Fibroblast of lung (primary cell): ENCODE results near the gene DCLRE1B. TPM values are rescaled to one million over a fixed set of nuclear protein-coding genes. Genes with fewer than 3 reads are reported as not detected.

ENCODE experiments used
- DNase-seq, 2 donors: peaks; one replicate each; pipeline versions ENCODE4 v3.0.0 to v3.0.0-alpha.2; 2010; ENCODE audit warnings: low read depth in 2 of 2
- H2AFZ ChIP-seq: 2 replicates; pipeline ENCODE4 v1.5.1; 2012; ENCODE audit warnings: low read length, control low read depth, inconsistent platforms
- H3K27ac ChIP-seq: 2 replicates; pipeline ENCODE4 v1.5.1; 2011; ENCODE audit warnings: low read length, control low read depth; ENCODE audit not compliant: insufficient read depth
- H3K27me3 ChIP-seq: 2 replicates; pipeline ENCODE4 v1.5.1; 2011; ENCODE audit warnings: mild to moderate bottlenecking, low read length; ENCODE audit not compliant: control insufficient read depth, insufficient read depth
- H3K36me3 ChIP-seq: 2 replicates; pipeline ENCODE4 v1.5.1; 2011; ENCODE audit warnings: low read length; ENCODE audit not compliant: control insufficient read depth, insufficient read depth
- H3K4me1 ChIP-seq: 2 replicates; pipeline ENCODE4 v1.5.1; 2011; ENCODE audit warnings: low read length; ENCODE audit not compliant: control insufficient read depth, insufficient read depth; ENCODE audit errors: extremely low read depth
- H3K4me2 ChIP-seq: 2 replicates; pipeline ENCODE4 v1.5.1; 2011; ENCODE audit warnings: low read length, control low read depth; ENCODE audit not compliant: insufficient read depth; ENCODE audit errors: extremely low read depth
- H3K4me3 ChIP-seq, 4 experiments: fragments of 200-600 bp in 1 of 4; sonication (generic) in 1 of 4; replicated peaks in 1 of 4; 2 replicates each; pipeline ENCODE4 v1.5.1; 2011 to 2016; ENCODE audit warnings: low read length in 4 of 4, low read depth in 3 of 4, mild to moderate bottlenecking in 3 of 4, control low read depth in 2 of 4, inconsistent platforms in 1 of 4, mixed read lengths in 1 of 4; ENCODE audit not compliant: insufficient read depth in 1 of 4; ENCODE audit errors: control extremely low read depth in 1 of 4
- H3K79me2 ChIP-seq: 2 replicates; pipeline ENCODE4 v1.5.1; 2012; ENCODE audit warnings: mild to moderate bottlenecking, low read length, inconsistent platforms; ENCODE audit not compliant: control insufficient read depth, insufficient read depth
- H3K9ac ChIP-seq: 2 replicates; pipeline ENCODE4 v1.5.1; 2011; ENCODE audit warnings: mild to moderate bottlenecking, low read length, control low read depth; ENCODE audit not compliant: insufficient read depth
- H3K9me3 ChIP-seq: 2 replicates; pipeline ENCODE4 v1.5.1; 2012; ENCODE audit warnings: low read depth, low read length; ENCODE audit not compliant: control insufficient read depth, insufficient read depth
- H4K20me1 ChIP-seq: 2 replicates; pipeline ENCODE4 v1.5.1; 2011; ENCODE audit warnings: low read length; ENCODE audit not compliant: control insufficient read depth, insufficient read depth; ENCODE audit errors: extremely low read depth
- CTCF ChIP-seq, 2 donors: IDR thresholded peaks in 1 of 2; conservative IDR thresholded peaks in 1 of 2; 1 replicate in 1 of 2; 2 replicates in 1 of 2; pipeline ENCODE4 v1.5.1; 2011 to 2012; ENCODE audit warnings: low read length in 2 of 2, control low read depth in 1 of 2, inconsistent platforms in 1 of 2, low read depth in 1 of 2, mild to moderate bottlenecking in 1 of 2
- EZH2 ChIP-seq: IDR thresholded peaks from 2 replicates; pipeline ENCODE4 v1.5.1; 2012; ENCODE audit warnings: low read length, control low read depth, mild to moderate bottlenecking; ENCODE audit errors: missing control alignments
- polyA plus RNA-seq, 2 donors: library from polyadenylated mRNA; depleted of rRNA in 1 of 2; stranded (reverse) in 1 of 2; unstranded in 1 of 2; fragments of >200 nt; gene quantifications; 2 replicates each; pipeline ENCODE4 v1.2.1, GENCODE V29; 2011 to 2012; ENCODE audit warnings: missing spikeins in 1 of 2
- total RNA-seq: library from RNA; depleted of rRNA; stranded (reverse); fragments of >200 nt; gene quantifications from 2 replicates; pipeline ENCODE4 v1.2.1, GENCODE V29; 2014

DCLRE1B gene
- total and polyA plus RNA-seq, 2 donors (not counting 1 experiment from before 2014, with no cell fraction given): 0.66 to 3.4 TPM

GRCh38 chr1:113918243-113918642, 13.1 kb downstream of the DCLRE1B start:
- Histone ChIP-seq H3K4me3 (no peak overlapping the region), H3K27me3 (no peaks in the 10 kb centered on the region), H2AFZ (no peak overlapping the region), H3K4me2 (no peak overlapping the region), H3K9ac (no peak overlapping the region), H3K27ac (no peak overlapping the region), H3K36me3 (no peaks in the 10 kb centered on the region), H3K4me1 (peaks cover 3% of the 10 kb centered on the region), H3K79me2 (no peaks in the 10 kb centered on the region), H4K20me1 (no peaks in the 10 kb centered on the region), H3K9me3 (no peaks in the 10 kb centered on the region)
- no peak for DNase-seq
- TF ChIP-seq EZH2 (no peak), CTCF (conservative IDR thresholded peaks at IDR 0.05 in 1 of 2, IDR thresholded peaks at IDR 0.05 in 1 of 2; ENCODE audit: low read depth in 1 of 2, low read length in 2 of 2) (no peak)

- Histone ChIP-seq H3K36me3 (no peaks in the 10 kb centered on the region), H3K4me1 (no peaks in the 10 kb centered on the region), H3K9ac (no peak overlapping the region), H3K4me2 (no peak overlapping the region), H3K4me3 (no peak overlapping the region), H3K27me3 (no peaks in the 10 kb centered on the region), H3K27ac (no peak overlapping the region), H2AFZ (no peak overlapping the region), H4K20me1 (no peaks in the 10 kb centered on the region), H3K9me3 (no peaks in the 10 kb centered on the region), H3K79me2 (no peaks in the 10 kb centered on the region)
- DNase-seq: no peak
- no peak for TF ChIP-seq CTCF (conservative IDR thresholded peaks at IDR 0.05 in 1 of 2, IDR thresholded peaks at IDR 0.05 in 1 of 2; ENCODE audit: low read depth in 1 of 2, low read length in 2 of 2)
- no peak for TF ChIP-seq EZH2
These were observed 17.8 kb downstream of the DCLRE1B start for GRCh38 chr1:113922957-113923356.

GRCh38 chr1:113924473-113924872, 19.3 kb downstream of the DCLRE1B start:
- Histone ChIP-seq H3K4me3 (no peak overlapping the region), H3K4me2 (no peak overlapping the region), H3K27me3 (no peaks in the 10 kb centered on the region), H3K36me3 (no peaks in the 10 kb centered on the region), H3K27ac (no peak overlapping the region), H2AFZ (no peak overlapping the region), H3K4me1 (no peaks in the 10 kb centered on the region), H4K20me1 (no peaks in the 10 kb centered on the region), H3K9ac (no peak overlapping the region), H3K9me3 (no peaks in the 10 kb centered on the region), H3K79me2 (no peaks in the 10 kb centered on the region)
- TF ChIP-seq EZH2 (no peak), CTCF (conservative IDR thresholded peaks at IDR 0.05 in 1 of 2, IDR thresholded peaks at IDR 0.05 in 1 of 2; ENCODE audit: low read depth in 1 of 2, low read length in 2 of 2) (no peak)
- no peak for DNase-seq
